ENCODE measurements around the gene WDR5. TPM values are rescaled to one million over a fixed set of nuclear protein-coding genes. Genes with fewer than 3 reads are reported as not detected.

WDR5 gene
- total RNA-seq, 1 donor from 2014 or later = 82.9 TPM

DNA sequence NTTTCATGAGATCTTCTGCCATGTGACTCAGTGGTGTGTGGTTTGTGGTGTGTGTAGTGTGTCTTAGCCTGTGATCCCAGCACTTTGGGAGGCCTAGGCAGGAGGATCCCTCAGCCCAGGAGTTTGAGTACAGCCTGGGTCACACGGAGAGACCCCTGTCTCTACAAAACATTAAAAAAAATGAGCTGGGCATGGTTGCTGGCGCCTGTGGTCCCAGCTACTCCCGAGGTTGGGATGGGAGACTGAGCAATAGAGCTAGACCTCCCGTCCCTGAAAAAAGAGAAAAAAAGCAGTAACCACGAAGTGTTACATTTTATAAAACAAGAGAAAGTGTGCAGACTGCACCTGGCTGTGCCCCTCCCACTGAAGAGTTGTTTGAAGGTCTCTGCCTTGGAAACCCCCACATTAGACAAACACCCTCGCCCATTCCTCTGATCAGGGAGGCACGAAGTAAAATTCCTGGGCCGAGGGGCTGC is 49.7 kb downstream of the WDR5 start:
- no peak for DNase-seq (ENCODE audit: low read depth)

DNA sequence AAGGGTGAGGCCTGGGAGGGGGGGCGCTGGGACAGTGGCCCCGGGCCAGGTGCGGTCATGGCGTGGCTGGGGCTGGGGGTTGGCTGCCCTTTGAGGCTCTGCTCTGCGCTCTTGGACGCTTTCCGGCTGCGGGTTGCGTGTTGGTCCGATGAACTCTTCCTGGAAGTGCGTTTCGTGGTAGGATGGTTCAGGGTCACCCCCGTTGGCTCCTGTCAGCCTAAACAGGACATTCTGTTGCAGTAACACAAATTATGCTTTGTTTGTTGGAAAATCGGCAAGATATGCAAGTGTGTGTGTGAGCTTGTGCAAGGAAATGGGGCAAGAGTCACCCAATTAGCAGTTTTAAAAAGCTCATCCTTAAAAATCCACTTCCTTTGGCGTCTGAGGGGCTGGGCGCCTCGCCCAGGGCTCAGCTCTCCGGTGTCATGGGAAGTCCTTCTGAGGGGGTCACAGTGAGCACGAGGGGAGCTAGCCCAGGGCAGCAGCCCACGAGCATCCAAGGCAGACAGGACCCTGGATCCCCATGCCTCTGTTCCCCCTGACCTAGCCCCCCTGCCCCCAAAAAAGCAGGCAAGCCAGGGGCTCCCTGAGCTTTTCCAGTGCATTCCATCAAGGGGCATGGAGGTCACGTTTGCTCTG is 50.7 kb downstream of the WDR5 start:
- DNase-seq (ENCODE audit: low read depth) = no peak

DNA sequence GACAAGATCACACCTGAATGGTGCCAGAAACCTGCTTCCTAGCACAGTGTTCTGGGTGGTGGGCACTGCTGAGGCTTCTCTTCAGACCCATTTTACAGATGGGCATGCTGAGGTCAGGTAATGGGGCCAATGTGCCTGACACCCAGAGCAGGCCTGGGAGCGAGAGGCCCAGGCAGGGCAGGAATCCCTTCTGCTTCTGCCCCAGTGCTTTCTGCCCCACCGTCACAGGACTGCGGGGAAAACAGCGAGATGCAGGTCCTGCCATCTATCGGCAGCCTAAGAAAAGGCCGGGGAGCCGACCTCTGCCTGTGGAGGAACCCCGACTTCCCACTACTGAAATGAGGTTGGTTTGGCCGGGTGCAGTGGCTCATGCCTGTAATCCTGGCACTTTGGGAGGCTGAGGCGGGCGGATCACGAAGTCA is 51.2 kb downstream of the WDR5 start:
- DNase-seq (ENCODE audit: low read depth) = no peak

DNA sequence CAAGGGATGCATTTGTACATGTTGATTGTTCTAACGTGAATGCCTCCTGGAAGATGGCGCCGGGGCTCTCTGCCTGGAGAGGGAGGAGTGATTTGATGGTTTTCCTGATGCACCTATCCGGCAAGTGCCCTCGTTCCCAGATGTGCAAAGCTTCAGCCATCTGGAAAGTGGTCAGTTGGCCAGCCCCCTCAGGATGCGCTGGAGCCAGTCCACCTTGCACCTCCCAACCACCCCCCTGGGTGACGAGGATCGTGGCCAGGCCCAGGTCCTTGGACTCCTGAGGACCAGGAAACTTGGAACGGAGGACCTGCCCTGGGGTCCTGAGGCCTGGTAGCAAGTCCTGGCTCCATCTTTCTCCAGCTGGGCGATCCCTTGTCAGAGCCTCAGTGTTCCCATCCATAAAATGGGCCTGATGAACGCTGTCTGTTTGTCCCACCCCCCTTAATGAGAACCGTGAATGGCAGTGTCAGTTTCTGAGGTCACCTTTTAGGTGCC is 52.1 kb downstream of the WDR5 start:
- DNase-seq (ENCODE audit: low read depth) = no peak

DNA sequence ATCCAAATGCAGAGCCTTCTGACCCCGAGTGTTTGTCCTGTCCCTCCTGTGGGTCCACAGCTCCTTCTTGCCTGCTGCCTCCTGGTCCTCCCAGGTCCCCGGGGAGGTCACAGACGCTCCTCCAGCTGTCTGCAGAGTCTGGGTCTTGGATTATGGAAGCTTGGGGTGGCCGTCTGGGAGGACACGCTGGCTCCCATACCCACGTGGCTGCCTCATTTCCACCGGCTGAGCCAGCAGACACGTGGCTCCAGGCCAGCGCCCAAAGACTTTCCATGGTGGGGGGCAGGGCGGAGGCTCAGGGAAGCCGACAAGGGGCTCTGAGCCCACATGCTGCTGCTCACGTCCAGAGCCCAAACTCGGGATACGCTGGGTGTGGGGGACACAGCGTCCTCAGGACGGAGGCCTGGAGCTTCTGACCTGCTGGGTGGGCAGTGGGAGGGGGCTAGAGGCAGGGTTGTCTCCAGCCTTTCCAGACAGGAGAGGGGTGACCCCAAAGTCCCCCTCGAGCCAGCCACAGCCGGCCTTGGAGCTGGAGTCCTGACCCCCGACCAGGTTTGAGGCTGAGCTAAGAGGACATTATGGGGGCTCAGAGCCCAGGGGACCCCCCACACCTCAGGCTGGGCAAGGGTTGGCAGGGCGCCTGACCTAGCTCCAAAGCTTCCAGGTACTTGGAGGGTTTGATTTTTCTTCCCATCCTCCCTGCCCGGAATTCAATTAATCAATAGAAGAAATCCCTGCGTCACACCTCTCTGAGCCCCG is 52.7 kb downstream of the WDR5 start:
- peak; percentile 41 for DNase-seq (ENCODE audit: low read depth)

DNA sequence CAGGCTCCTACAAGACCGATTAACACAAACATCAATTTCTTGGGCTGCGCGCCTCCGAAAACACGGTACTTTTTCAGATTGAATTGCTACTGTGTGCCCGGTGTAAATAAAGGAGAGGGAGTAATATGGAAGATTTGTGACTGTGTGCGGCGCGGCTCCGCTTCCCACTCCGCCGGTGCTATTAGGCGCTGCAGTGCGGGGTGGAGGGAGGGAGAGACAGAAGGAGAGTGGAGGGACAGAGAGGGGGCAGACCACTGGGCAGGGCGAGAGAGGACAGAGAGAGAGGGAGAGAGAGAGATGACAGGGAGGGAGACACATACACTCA is 53.2 kb downstream of the WDR5 start:
- DNase-seq (ENCODE audit: low read depth) = no peak

DNA sequence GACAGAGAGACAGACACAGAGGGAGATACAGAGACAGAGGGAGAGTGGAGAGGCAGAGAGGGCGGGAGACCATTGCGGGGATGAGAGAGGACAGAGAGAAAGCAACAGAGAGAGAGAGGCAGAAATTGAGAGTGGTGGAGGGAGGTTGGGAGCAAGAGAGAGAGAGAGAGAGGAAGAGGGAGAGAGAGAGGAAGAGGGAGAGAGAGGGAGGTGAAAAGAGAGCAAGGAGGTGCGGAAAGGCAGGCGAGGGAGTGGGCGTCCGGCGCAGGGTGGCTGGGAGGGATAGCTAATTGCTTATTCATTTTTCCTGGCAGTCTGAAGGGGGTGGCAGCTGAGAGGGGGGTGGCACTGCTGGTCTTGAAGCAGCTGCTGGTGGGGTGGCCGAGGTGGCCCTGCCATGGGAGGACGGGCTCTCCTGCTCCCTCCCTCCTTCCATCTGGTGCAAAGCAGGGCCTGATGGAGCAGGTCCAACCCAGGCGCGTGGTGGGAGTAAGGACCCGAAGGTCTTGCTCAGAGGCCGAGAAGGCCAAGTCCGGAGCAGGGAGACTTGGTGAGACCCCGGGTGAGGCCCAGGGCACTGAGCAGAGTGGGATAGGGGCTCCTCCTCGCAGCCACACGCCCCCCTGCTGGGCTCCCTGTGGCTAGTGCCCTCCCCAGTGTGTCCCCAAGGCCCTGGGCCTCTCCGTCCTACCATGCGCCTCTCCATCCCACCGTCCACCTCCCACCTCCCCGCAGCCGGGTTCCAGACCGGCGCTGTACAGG is 53.8 kb downstream of the WDR5 start:
- DNase-seq (ENCODE audit: low read depth) = peak; percentile 72

DNA sequence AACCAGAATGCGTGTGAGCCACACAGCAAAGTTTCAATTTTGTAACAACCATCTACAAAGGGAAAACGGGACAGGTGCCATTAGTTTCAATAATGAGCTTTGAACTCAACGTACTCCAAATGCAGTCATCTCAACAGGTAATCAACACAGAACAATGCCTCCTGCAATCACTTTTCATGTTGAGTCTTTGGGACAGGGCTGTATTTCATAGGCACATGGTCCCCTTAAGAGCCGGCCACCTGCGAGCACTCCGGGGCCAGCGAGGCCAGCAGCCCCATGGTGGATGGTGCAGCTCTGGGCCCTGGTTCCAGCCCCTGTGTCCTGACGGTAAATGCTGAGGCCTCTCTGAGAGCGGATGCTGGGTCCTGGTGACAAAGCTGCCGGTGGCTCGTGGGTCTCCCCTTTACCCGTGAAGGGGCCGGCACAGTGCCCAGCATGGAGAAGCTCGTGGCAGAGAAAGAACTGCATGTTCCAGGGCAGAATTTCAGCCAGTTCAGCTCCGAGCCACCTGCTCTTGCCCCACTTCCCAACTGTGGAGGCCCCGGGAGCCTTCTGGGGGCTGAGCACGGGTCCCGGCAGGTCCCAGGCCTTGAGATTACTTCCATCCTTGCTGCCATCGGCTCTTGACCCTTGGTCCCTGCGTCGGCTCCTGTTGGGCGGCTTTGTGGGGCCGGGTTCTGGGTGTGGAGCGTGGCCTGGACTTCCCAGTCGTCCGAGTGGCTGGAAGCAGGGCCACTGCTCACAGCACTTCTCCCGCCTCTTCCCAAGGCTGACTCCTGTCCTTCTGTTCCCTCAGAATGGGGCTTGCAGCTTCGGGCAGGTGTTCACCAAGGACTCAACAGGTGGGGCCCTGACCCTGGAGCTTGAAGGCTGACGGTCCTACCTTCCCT is 54.6 kb downstream of the WDR5 start:
- DNase-seq (ENCODE audit: low read depth) = no peak

DNA sequence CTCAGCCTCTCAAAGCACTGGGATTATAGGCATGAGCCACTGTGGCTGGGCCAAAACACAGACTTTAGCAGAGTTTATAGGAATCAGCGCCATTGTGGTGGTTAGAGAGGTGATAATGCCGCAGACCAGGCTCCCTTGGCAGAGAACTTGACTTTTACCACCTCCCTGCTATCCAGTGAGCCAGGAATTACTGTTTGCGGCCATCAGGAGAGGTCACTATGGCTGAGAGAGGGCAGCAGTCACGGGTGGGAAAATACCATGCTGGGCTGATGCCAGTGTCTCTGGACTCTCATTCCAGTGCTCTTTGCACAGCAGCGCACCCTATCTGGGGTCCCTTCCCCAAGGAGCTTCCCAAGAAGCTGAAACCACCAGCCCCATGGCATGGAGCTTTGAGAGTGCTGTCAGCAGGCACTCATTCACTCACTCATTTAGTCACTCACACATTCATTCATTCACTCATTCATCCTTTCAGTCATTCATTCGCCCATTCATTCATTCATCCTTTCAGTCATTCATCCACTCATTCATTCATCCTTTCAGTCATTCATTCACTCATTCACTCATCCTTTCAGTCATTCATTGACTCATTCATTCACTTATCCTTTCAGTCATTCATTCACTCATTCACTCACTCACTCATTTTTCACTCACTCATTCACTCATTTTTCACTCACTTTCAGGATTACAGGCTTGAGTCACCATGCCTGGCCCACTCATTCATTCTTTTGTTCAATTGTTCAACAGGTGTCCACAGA is 55.8 kb downstream of the WDR5 start:
- DNase-seq (ENCODE audit: low read depth) = no peak

DNA sequence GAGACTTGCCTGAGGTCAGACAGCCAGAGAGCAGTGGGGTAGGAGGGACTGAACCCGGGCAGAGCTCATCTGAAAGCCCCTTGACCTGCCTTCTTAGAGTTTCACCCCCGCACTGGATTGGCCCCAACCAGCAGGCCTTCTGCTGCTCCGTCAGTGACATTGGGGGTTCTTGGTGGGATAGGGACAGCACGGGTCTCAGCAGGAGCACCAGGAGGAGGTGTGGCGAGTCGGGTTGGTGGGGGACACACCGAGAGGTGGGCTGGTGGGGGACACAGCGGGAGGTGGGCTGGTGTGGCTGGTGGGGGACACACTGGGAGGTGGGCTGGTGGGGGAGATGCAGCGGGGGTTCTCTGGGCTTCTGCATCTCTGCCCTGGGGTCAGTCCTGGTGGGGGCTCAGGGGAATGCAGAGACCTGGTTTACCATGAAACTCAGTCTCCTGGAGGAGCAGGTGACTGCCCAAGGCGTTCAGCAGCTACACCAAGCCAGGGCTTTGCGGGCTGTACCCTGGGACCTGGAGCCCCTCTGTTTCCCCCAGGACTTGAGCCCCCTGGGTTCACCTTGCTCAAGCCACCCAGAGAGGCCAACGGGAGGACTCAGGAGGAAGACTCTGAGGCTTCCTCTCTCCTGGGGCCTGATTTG is 56.5 kb downstream of the WDR5 start:
- DNase-seq (ENCODE audit: low read depth) = no peak

DNA sequence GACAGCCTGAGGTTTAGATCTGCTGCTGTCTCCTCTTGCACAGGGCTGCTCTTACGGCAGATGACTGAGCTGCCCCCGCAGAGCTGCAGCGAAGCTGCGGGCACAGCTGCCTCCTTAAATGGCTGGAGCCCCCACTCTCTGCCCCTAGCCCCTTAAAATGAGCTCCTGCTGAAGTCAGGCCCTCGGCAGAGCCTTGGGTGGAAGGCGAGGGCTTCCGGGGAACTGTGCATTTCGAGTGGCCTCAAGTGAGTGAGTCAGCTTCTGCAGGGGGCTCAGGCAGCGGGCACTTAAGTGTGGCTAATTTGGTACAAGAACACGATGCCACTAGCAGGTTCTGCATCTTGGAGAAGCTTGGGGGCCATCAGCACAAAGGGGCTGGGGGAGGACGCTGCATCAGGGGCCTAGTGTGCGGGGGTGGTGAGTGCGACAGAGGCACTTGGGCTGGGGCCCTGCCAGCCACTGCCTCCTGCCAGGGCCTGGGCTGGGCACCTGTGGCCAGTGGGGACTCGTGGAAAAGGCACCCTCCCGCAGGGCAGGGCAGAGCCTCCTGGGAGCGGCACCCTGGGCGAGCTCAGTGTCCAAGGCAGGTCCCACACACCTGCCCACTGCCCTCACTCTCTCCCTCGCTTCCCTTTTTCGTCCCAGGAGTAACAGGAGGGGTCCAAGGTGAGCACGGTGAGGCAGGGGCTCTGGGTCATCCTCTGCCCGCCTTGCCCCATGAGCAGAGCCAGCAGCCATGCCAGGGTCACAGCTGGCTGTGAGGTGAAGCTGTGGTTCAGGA is 57.3 kb downstream of the WDR5 start:
- no peak for DNase-seq (ENCODE audit: low read depth)

DNA sequence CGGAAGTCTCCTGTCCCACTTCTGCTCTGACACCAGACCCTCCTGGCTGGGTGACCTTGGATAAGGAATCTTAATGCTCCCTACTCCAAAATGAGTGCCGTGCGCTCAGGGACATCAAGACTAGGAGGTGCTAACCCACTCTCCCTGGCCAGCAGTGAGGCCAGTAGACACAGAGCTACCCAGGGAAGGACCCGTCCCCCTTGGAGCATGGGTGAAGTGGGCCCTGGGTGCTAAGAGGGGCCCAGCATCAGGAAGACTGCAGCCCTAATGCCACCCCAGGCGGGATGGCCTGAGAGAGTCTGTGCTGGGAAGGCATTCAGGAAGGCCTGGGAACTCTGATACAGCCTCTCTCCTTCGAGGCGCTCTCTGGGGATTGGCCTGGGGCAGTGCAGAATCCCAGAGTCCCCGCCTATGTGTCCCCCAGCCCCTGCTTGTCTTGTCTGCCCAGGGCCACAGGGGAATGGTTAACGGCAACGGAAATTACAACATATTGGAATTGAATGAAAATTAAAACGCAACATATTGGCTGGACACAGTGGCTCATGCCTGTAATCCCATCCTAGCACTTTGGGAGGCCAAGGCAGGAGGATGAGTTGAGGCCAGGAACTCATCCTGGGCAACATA is 58.1 kb downstream of the WDR5 start:
- no peak for DNase-seq (ENCODE audit: low read depth)

DNA sequence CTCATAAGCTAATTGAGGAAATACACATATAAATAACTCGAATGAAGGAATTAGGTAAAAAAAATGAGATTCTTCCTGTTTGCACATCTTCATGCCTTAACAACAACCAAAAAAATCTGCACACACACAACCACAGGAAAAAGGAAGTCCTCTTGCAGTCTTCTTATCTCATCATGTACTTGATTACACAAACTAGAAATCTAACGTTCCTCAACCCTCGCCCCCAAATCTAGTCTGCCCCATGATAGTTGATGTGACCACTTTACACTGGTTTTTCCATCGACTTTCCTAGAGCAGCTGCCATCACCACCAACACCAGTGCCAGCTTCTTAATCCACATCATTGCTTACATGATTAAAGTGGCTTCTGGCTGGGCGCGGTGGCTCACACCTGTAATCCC is 59.7 kb downstream of the WDR5 start:
- DNase-seq (ENCODE audit: low read depth) = no peak

DNA sequence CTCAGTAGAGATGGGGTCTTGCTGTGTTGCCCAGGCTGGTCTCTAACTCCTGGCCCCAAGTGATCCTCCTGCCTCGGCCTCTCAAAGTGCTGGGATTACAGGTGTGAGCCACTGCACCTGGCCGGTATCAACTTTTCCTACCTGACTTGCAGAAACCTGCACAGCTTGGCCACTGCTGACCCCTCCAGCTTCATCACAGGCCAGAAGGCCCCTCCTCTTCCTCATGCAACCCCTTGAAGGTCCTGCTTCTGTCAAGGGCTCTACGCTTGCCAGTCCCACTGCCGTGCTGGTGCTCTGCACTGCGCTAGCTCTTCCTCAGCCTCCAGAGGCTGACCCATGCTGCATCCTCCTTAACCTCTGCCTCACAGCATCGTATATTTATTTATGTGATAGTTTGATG is 61.0 kb downstream of the WDR5 start:
- DNase-seq (ENCODE audit: low read depth) = no peak

DNA sequence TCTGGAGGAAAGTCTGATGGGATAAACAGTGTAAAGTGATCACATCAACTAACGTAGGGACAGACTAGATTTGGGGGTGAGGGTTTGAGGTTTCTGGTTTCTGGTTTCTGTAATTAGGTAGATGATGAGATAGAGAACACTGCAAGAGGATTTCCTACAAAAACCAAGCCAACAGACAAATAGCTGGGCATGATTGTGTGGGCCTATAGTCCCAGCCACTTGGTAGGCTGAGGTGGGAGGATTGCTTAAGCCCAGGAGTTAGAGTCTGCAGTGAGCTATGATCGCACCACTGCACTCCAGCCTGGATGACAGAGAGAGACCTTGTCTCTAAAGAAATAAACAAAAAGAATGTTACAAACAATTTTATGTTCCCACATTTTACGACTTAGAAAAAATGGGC is 62.9 kb downstream of the WDR5 start:
- no peak for DNase-seq (ENCODE audit: low read depth)

DNA sequence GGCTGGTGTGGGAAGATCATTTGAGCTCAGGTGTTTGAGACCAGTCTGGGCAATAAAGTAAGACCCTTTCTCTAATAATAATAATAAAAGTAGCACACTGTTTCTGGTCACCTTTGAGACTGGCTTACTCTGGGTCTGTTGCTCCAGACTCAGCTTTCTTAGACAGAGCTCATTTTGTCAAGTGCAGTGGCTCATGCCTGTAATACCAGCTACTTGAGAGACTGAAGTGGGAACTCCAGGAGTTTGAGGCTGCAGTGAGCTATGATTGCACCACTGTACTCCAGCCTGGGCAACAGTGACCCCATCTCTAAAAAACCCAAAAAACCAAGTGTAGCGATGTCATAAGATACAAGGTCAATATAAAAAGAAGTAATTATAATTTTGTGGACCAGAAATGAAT is 64.8 kb downstream of the WDR5 start:
- DNase-seq (ENCODE audit: low read depth) = no peak

DNA sequence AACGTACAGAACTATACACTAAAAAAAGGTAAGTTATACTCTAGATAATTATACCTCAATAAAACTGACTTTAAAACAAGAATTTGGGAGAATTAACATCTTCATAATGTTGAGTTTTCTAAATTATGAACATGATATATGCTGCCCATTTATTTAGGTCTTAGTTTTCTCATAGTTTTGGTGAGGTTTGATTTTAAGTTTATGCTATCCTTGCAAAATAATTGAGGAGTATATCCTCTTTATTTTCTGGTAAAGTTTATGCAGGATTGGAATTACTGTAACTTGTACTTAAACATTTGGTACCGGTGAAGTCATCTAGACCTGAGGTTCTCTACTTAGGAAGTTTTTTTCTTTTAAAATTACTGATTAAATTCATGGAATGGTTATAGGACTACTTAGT is 67.3 kb downstream of the WDR5 start:
- DNase-seq (ENCODE audit: low read depth) = no peak

DNA sequence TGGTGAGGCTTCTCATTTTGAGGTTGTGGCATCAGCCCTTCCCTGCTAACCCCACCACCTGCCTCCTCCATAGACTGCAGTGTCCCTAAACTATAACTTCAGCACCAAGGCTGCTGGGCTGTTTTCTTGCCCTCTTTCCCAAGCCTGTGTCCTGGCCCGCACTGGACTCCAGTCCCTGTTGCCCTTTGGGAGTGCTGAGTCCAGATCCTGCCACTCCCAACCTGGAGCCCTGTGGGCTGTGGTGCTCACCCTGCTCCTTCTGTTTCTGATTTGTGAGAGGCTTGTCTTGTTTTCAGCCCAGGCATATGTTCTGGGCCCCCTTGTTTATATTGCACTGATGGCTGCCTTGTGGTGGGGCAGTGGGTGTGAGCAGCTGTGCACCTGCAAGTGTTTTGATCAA is 68.2 kb downstream of the WDR5 start:
- DNase-seq (ENCODE audit: low read depth) = no peak

Measured in myocyte (in vitro differentiated cells).